HepG2 (cell line): Measurements from ENCODE around the gene RNF213. TPM values are rescaled to one million over a fixed set of nuclear protein-coding genes. Genes with fewer than 3 reads are reported as not detected.
A peak's percentile ranks its signal among the peaks of the same experiment; 100 is the strongest.

ENCODE experiments used
- ARID5B ChIP-seq: IDR thresholded peaks from 2 replicates; pipeline ENCODE4 v1.4.0; 2020; ENCODE audit warnings: mild to moderate bottlenecking, missing genetic modification reagents
- BCL6 ChIP-seq: IDR thresholded peaks from 2 replicates; pipeline ENCODE4 v1.6.1; 2016; ENCODE audit warnings: missing genetic modification reagents, missing compliant biosample characterization
- EEA1 ChIP-seq: sonication (generic); formaldehyde crosslinking; IDR thresholded peaks from 2 replicates; pipeline ENCODE4 v1.5.1; 2020; ENCODE audit warnings: mild to moderate bottlenecking, missing genetic modification reagents, borderline replicate concordance
- GATAD2A ChIP-seq: IDR thresholded peaks from 2 replicates; pipeline ENCODE4 v1.6.1; 2016
- HDAC2 ChIP-seq: sonication (generic); formaldehyde crosslinking; IDR thresholded peaks from 2 replicates; pipeline ENCODE4 v1.4.0; 2020; ENCODE audit warnings: missing genetic modification reagents
- KDM4B ChIP-seq: sonication (generic); formaldehyde crosslinking; IDR thresholded peaks from 2 replicates; pipeline ENCODE4 v1.4.0; 2020; ENCODE audit warnings: missing genetic modification reagents
- KLF16 ChIP-seq, 2 experiments: sonication (generic) in 1 of 2; formaldehyde crosslinking in 1 of 2; IDR thresholded peaks; 2 replicates each; pipeline versions ENCODE4 v1.6.1 to v1.8.0; 2016 to 2023; ENCODE audit warnings: missing genetic modification reagents in 2 of 2, missing compliant biosample characterization in 1 of 2
- MAFK ChIP-seq, 2 experiments: IDR thresholded peaks in 1 of 2; conservative IDR thresholded peaks in 1 of 2; 2 replicates each; pipeline ENCODE4 v1.6.1; 2011; ENCODE audit warnings: improper control_type of control experiment in 2 of 2, low read length in 2 of 2
- MTF2 ChIP-seq: sonication (generic); formaldehyde crosslinking; IDR thresholded peaks from 2 replicates; pipeline ENCODE4 v1.5.0; 2020; ENCODE audit warnings: missing genetic modification reagents, borderline replicate concordance
- MXI1 ChIP-seq: IDR thresholded peaks from 3 replicates; pipeline ENCODE4 v1.6.1; 2012; ENCODE audit warnings: low read depth, low read length, inconsistent platforms, borderline replicate concordance
- MYC ChIP-seq: sonication (generic); formaldehyde crosslinking; IDR thresholded peaks from 2 replicates; pipeline ENCODE4 v1.9.0; 2021; ENCODE audit warnings: missing genetic modification reagents, borderline replicate concordance
- NCOA2 ChIP-seq: sonication (generic); formaldehyde crosslinking; IDR thresholded peaks from 2 replicates; pipeline ENCODE4 v1.8.0; 2022; ENCODE audit warnings: inconsistent platforms
- NFKBIZ ChIP-seq: IDR thresholded peaks from 2 replicates; pipeline ENCODE4 v1.6.1; 2018; ENCODE audit warnings: missing genetic modification reagents, missing compliant biosample characterization
- RXRA ChIP-seq: sonication (generic); formaldehyde crosslinking; IDR thresholded peaks from 2 replicates; pipeline ENCODE4 v1.5.1; 2020; ENCODE audit warnings: missing genetic modification reagents
- SALL1 ChIP-seq: sonication (generic); formaldehyde crosslinking; IDR thresholded peaks from 2 replicates; pipeline ENCODE4 v1.8.0; 2022; ENCODE audit warnings: mild to moderate bottlenecking, missing genetic modification reagents
- SAP130 ChIP-seq: IDR thresholded peaks from 2 replicates; pipeline ENCODE4 v1.6.1; 2016; ENCODE audit warnings: low read depth
- SOX5 ChIP-seq: IDR thresholded peaks from 2 replicates; pipeline ENCODE4 v1.6.1; 2016; ENCODE audit warnings: borderline replicate concordance
- THAP11 ChIP-seq: IDR thresholded peaks from 2 replicates; pipeline ENCODE4 v1.6.1; 2016; ENCODE audit warnings: missing biosample characterization, missing genetic modification reagents
- ZBTB38 ChIP-seq: sonication (generic); formaldehyde crosslinking; IDR thresholded peaks from 2 replicates; pipeline ENCODE4 v1.5.1; 2020; ENCODE audit warnings: mild to moderate bottlenecking, missing genetic modification reagents
- ZBTB7A ChIP-seq: sonication (generic); formaldehyde crosslinking; IDR thresholded peaks from 2 replicates; pipeline ENCODE4 v1.8.0; 2022; ENCODE audit warnings: mild to moderate bottlenecking, missing genetic modification reagents
- ZGPAT ChIP-seq: IDR thresholded peaks from 2 replicates; pipeline ENCODE4 v1.6.1; 2016; ENCODE audit warnings: mild to moderate bottlenecking
- ZNF441 ChIP-seq: sonication (generic); formaldehyde crosslinking; IDR thresholded peaks from 2 replicates; pipeline ENCODE4 v1.7.0; 2021; ENCODE audit warnings: missing genetic modification reagents, borderline replicate concordance
- ZNF510 ChIP-seq: sonication (generic); formaldehyde crosslinking; IDR thresholded peaks from 2 replicates; pipeline ENCODE4 v1.4.0; 2020; ENCODE audit warnings: low read depth, mild to moderate bottlenecking, missing genetic modification reagents
- ZNF724P ChIP-seq: sonication (generic); formaldehyde crosslinking; IDR thresholded peaks from 2 replicates; pipeline ENCODE4 v1.8.0; 2022; ENCODE audit warnings: missing genetic modification reagents, borderline replicate concordance
- ZNF780A ChIP-seq: sonication (generic); formaldehyde crosslinking; IDR thresholded peaks from 2 replicates; pipeline ENCODE4 v1.8.0; 2022; ENCODE audit warnings: mild to moderate bottlenecking, missing genetic modification reagents, moderate library complexity
- ZNF781 ChIP-seq: sonication (generic); formaldehyde crosslinking; IDR thresholded peaks from 2 replicates; pipeline ENCODE4 v1.5.1; 2020; ENCODE audit warnings: borderline replicate concordance, mild to moderate bottlenecking, missing genetic modification reagents; ENCODE audit errors: not compliant biosample characterization
- ZNF788 ChIP-seq: sonication (generic); formaldehyde crosslinking; IDR thresholded peaks from 2 replicates; pipeline ENCODE4 v1.5.0; 2020; ENCODE audit warnings: mild to moderate bottlenecking, missing genetic modification reagents, borderline replicate concordance
- polyA plus RNA-seq, 8 experiments: library from polyadenylated mRNA; depleted of rRNA in 3 of 8; stranded (reverse) in 7 of 8; unstranded in 1 of 8; fragments of >200 nt; fragmentation: Illumina TruSeq in 4 of 8; extraction: Trizol in 4 of 8; gene quantifications; 2 replicates each; pipeline versions ENCODE4 v1.2.1 to v1.2.3, GENCODE V29; 2011 to 2016; ENCODE audit warnings: low read depth in 4 of 8, missing spikeins in 1 of 8, mixed read lengths in 1 of 8; ENCODE audit not compliant: insufficient read depth in 1 of 8
- total RNA-seq, 5 experiments: library from RNA; depleted of rRNA; stranded (reverse); fragments of >200 nt; fragmentation: Illumina TruSeq; extraction: Trizol; gene quantifications; 2 replicates each; pipeline ENCODE4 v1.2.3, GENCODE V29; 2016; ENCODE audit warnings: low read depth in 1 of 5

RNF213 gene
- total and polyA plus RNA-seq, 2 of the 13 experiments (the other 11 are each of a cell fraction or from before 2014, with no cell fraction given): 38.6 to 38.7 TPM

- TF ChIP-seq ZNF441 (CRISPR knock-in tag): no peak
- TF ChIP-seq NFKBIZ (CRISPR knock-in tag): peak; percentile 94; the same call in 1 of the 2 replicates
- 0 out of 2 replicates have a peak, but pooled peaks have one; percentile 36 for TF ChIP-seq HDAC2 (CRISPR knock-in tag)
- TF ChIP-seq MTF2 (CRISPR knock-in tag): no peak
- peak; percentile 89 for TF ChIP-seq ARID5B (CRISPR knock-in tag)
- peak; percentile 66 for TF ChIP-seq BCL6 (CRISPR knock-in tag)
- peak; percentile 91 for TF ChIP-seq SAP130 (CRISPR knock-in tag)
- TF ChIP-seq ZGPAT: peak; percentile 87
- no peak for TF ChIP-seq MYC (CRISPR knock-in tag)
- TF ChIP-seq SOX5 (CRISPR knock-in tag): peak; percentile 35; the same call in 1 of the 2 replicates
- TF ChIP-seq KDM4B (CRISPR knock-in tag): peak; percentile 61; the same call in 1 of the 2 replicates
- no peak for TF ChIP-seq EEA1
- no peak for TF ChIP-seq ZBTB38
- TF ChIP-seq ZNF780A: 0 out of 2 replicates have a peak, but pooled peaks have one; percentile 39
- TF ChIP-seq ZNF724P (CRISPR knock-in tag): no peak
- no peak for TF ChIP-seq ZNF510 (CRISPR knock-in tag)
- peak; percentile 94 to 99 for TF ChIP-seq MAFK (conservative IDR thresholded peaks at IDR 0.05 in 1 of 2, IDR thresholded peaks at IDR 0.05 in 1 of 2; ENCODE audit: low read length in 2 of 2)
- TF ChIP-seq MXI1: peak; percentile 75; the same call in 2 of the 3 replicates
- TF ChIP-seq THAP11 (CRISPR knock-in tag): peak; percentile 46; the same call in 1 of the 2 replicates
- peak; percentile 69; the same call in 1 of the 2 replicates for TF ChIP-seq RXRA (CRISPR knock-in tag)
- TF ChIP-seq SALL1 (CRISPR knock-in tag): peak; percentile 63
- peak; percentile 96 for TF ChIP-seq GATAD2A (CRISPR knock-in tag)
- peak in 1 of 2 experiments; percentile 42; a peak in 1 of 4 replicates for TF ChIP-seq KLF16 (CRISPR knock-in tag; IDR thresholded peaks at IDR 0.05)
- TF ChIP-seq ZNF781 (CRISPR knock-in tag): no peak
- peak; percentile 90 for TF ChIP-seq NCOA2 (CRISPR knock-in tag)
- 0 out of 2 replicates have a peak, but pooled peaks have one; percentile 11 for TF ChIP-seq ZBTB7A (CRISPR knock-in tag)
- TF ChIP-seq ZNF788 (CRISPR knock-in tag): no peak; the same call in 1 of the 2 replicates
These were observed 6.0 kb upstream of the RNF213 start (continued) for GRCh38 chr17:80254396-80255251.
